Naive B cell (primary cell): ENCODE data around the gene PGAP2. TPM values are rescaled to one million over a fixed set of nuclear protein-coding genes. Genes with fewer than 3 reads are reported as not detected.

ENCODE experiments used
- polyA plus RNA-seq, 6 donors: library from polyadenylated mRNA; unstranded; fragments of 300-500 nt; fragmentation: Illumina TruSeq; gene quantifications; one replicate each; pipeline ENCODE4 v1.2.3, GENCODE V29; 2021; ENCODE audit warnings: low read depth in 6 of 6

Gene PGAP2
- polyA plus RNA-seq, 6 donors from 2014 or later = 16.6 to 29.1 (median 19.3) TPM

Other genes starting within 250 kb of the PGAP2 start
- not detected for gene ART5, start 166.6 kb upstream of the PGAP2 start, polyA plus RNA-seq
- gene ART1, start 163.4 kb upstream of the PGAP2 start, polyA plus RNA-seq = not detected
- gene CHRNA10, start 137.2 kb upstream of the PGAP2 start, polyA plus RNA-seq = under 1 TPM in 3 of 6 donors, not detected in 3; 0.15 to 0.64 (median 0.27) TPM
- 10 to 100 TPM; 29.4 to 57.0 (median 38.7) TPM for gene NUP98, start 11.0 kb upstream of the PGAP2 start, polyA plus RNA-seq
- 100 to 1,000 TPM in 5 of 6 donors, 10 to 100 TPM in 1; 88.9 to 144 (median 117) TPM for gene RHOG, start 32.4 kb downstream of the PGAP2 start, polyA plus RNA-seq
- gene STIM1, start 47.1 kb downstream of the PGAP2 start, polyA plus RNA-seq = 10 to 100 TPM; 29.1 to 51.9 (median 35.0) TPM